K562 (cell line): ENCODE results near the gene PDE6G. TPM values are rescaled to one million over a fixed set of nuclear protein-coding genes. Genes with fewer than 3 reads are reported as not detected.

Source experiments
- CAMTA2 ChIP-seq: fragments of 250-450 bp; sonication (Bioruptor Pico); conservative IDR thresholded peaks from 2 replicates; pipeline ENCODE4 v1.5.1; 2022
- ETV5 ChIP-seq: sonication (generic); formaldehyde crosslinking; IDR thresholded peaks from 2 replicates; pipeline ENCODE4 v1.4.0; 2020; ENCODE audit warnings: low read depth, mild to moderate bottlenecking, missing genetic modification reagents
- EWSR1 ChIP-seq: fragments of 450-650 bp; IDR thresholded peaks from 2 replicates; pipeline ENCODE4 v1.6.1; 2018; ENCODE audit warnings: borderline replicate concordance, mild to moderate bottlenecking, low read depth, moderate library complexity; ENCODE audit not compliant: partially characterized antibody
- FOXJ2 ChIP-seq: fragments of 200-800 bp; sonication (Bioruptor generic); IDR thresholded peaks from 2 replicates; pipeline ENCODE4 v1.6.1; 2016; ENCODE audit warnings: missing genetic modification characterization, missing compliant biosample characterization
- MYC ChIP-seq, 2 experiments: fragments of 250-450 bp in 1 of 2; sonication (Bioruptor Pico) in 1 of 2; IDR thresholded peaks; 2 replicates each; pipeline versions ENCODE4 v1.5.1 to v1.6.1; 2012 to 2021; ENCODE audit warnings: low read depth in 2 of 2, borderline replicate concordance in 1 of 2, improper control_type of control experiment in 1 of 2, low read length in 1 of 2, mild to moderate bottlenecking in 1 of 2, moderate library complexity in 1 of 2
- NFE2 ChIP-seq: IDR thresholded peaks from 2 replicates; pipeline ENCODE4 v1.6.1; 2014; ENCODE audit warnings: antibody characterized with exemption, low read depth
- PHF20 ChIP-seq: fragments of 450-650 bp; IDR thresholded peaks from 2 replicates; pipeline ENCODE4 v1.6.1; 2018; ENCODE audit not compliant: partially characterized antibody
- ZNF165 ChIP-seq: fragments of 250-450 bp; sonication (Bioruptor Pico); IDR thresholded peaks from 2 replicates; pipeline ENCODE4 v1.4.0; 2020; ENCODE audit warnings: borderline replicate concordance
- ZNF583 ChIP-seq: fragments of 250-450 bp; sonication (Bioruptor Pico); IDR thresholded peaks from 2 replicates; pipeline ENCODE4 v1.4.0; 2020
- polyA plus RNA-seq, 8 experiments: library from polyadenylated mRNA; depleted of rRNA in 4 of 8; stranded (reverse) in 5 of 8; unstranded in 3 of 8; fragments of >200 nt; fragmentation: Nextera tagmentation in 2 of 8; fragmentation: Illumina TruSeq in 1 of 8; extraction: Ambion mirVana in 2 of 8; extraction: Trizol in 1 of 8; gene quantifications; 2 replicates each; pipeline versions ENCODE4 v1.2.1 to v1.2.3, GENCODE V29; 2011 to 2014; ENCODE audit warnings: inconsistent platforms in 1 of 8, missing spikeins in 1 of 8
- total RNA-seq, 7 experiments: library from RNA; depleted of rRNA in 6 of 7; stranded (reverse); fragments of >200 nt in 6 of 7; fragmentation: Illumina TruSeq in 2 of 7; extraction: Trizol in 2 of 7; gene quantifications; 2 replicates each; pipeline versions ENCODE4 v1.2.1 to v1.2.3, GENCODE V29; 2011 to 2021; ENCODE audit warnings: low replicate concordance in 1 of 7
- TF ChIP-seq, protein P1 (sequence below), 2 experiments: fragments of 450-650 bp in 1 of 2; sonication (generic) in 1 of 2; formaldehyde crosslinking in 1 of 2; IDR thresholded peaks; 2 replicates each; pipeline versions ENCODE4 v1.7.1 to v1.9.0; 2016 to 2022; ENCODE audit warnings: inconsistent platforms in 1 of 2, mild to moderate bottlenecking in 1 of 2, missing genetic modification reagents in 1 of 2
- TF ChIP-seq, protein P2 (sequence below): sonication (generic); formaldehyde crosslinking; IDR thresholded peaks from 2 replicates; pipeline ENCODE4 v1.4.0; 2020; ENCODE audit warnings: mild to moderate bottlenecking, missing genetic modification reagents
- TF ChIP-seq, protein P3 (sequence below): fragments of 450-650 bp; IDR thresholded peaks from 2 replicates; pipeline ENCODE4 v1.6.1; 2016; ENCODE audit warnings: mild to moderate bottlenecking

The PDE6G gene
- total and polyA plus RNA-seq, 9 of the 15 experiments (the other 6 are each of a cell fraction or from before 2014, with no cell fraction given): 0.14 to 0.59 TPM; not detected in 7

DNA sequence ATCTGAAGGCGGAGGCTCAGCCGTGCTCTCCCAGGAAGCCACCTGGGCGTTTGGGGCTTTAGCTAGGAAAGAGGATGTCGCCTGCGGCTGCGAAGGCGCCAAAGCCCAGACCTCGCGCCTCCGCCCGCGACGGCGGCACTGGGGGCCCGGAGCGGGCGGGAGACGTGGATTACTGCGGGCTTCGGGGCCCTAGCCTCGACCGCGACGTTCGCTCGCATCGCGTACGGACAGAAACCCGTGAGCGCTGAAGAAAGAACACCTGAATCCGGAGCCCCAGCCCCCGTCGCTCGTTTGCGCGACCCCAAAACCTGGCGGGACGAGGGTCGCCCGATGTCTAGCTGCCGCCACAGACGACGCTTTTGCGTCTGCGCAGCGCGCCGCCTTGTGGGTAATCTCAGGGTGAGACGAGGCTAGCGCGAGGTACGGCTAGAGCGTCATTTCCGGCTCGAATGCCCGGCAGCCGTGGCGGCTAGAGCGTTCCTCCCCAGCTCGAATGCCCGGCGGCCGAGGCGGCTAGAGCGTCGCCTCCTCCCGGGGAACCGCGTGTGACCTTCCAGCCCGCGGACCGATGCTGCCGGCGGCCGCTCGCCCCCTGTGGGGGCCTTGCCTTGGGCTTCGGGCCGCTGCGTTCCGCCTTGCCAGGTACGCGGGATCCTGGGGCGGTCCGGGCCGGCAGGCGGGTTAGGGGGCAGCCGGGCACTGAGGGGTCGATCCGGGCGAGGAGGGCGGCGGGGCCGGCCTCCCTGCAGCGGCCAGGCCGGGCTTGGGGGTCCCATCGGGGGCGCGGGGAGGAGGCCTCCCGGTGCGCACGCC lies 46.8 kb upstream of the PDE6G start, which contains the start of gene MRPL12 (continued):
- peak; percentile 97 for TF ChIP-seq MYC (IDR thresholded peaks at IDR 0.05; ENCODE audit: low read depth, low read length)
- TF ChIP-seq MYC (CRISPR knock-in tag; IDR thresholded peaks at IDR 0.05; ENCODE audit: borderline replicate concordance, low read depth): 0 out of 2 replicates have a peak, but pooled peaks have one; percentile 36
- TF ChIP-seq FOXJ2 (tag): no peak
- peak; percentile 91 for TF ChIP-seq ETV5 (CRISPR knock-in tag)
- TF ChIP-seq, protein P1, sequence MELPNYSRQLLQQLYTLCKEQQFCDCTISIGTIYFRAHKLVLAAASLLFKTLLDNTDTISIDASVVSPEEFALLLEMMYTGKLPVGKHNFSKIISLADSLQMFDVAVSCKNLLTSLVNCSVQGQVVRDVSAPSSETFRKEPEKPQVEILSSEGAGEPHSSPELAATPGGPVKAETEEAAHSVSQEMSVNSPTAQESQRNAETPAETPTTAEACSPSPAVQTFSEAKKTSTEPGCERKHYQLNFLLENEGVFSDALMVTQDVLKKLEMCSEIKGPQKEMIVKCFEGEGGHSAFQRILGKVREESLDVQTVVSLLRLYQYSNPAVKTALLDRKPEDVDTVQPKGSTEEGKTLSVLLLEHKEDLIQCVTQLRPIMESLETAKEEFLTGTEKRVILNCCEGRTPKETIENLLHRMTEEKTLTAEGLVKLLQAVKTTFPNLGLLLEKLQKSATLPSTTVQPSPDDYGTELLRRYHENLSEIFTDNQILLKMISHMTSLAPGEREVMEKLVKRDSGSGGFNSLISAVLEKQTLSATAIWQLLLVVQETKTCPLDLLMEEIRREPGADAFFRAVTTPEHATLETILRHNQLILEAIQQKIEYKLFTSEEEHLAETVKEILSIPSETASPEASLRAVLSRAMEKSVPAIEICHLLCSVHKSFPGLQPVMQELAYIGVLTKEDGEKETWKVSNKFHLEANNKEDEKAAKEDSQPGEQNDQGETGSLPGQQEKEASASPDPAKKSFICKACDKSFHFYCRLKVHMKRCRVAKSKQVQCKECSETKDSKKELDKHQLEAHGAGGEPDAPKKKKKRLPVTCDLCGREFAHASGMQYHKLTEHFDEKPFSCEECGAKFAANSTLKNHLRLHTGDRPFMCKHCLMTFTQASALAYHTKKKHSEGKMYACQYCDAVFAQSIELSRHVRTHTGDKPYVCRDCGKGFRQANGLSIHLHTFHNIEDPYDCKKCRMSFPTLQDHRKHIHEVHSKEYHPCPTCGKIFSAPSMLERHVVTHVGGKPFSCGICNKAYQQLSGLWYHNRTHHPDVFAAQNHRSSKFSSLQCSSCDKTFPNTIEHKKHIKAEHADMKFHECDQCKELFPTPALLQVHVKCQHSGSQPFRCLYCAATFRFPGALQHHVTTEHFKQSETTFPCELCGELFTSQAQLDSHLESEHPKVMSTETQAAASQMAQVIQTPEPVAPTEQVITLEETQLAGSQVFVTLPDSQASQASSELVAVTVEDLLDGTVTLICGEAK (IDR thresholded peaks at IDR 0.05): peak; percentile 90
- TF ChIP-seq, protein P1 (CRISPR knock-in tag; IDR thresholded peaks at IDR 0.05): no peak
- 0 out of 2 replicates have a peak, but pooled peaks have one; percentile 22 for TF ChIP-seq NFE2
- no peak for TF ChIP-seq ZNF583
- TF ChIP-seq, protein P2, sequence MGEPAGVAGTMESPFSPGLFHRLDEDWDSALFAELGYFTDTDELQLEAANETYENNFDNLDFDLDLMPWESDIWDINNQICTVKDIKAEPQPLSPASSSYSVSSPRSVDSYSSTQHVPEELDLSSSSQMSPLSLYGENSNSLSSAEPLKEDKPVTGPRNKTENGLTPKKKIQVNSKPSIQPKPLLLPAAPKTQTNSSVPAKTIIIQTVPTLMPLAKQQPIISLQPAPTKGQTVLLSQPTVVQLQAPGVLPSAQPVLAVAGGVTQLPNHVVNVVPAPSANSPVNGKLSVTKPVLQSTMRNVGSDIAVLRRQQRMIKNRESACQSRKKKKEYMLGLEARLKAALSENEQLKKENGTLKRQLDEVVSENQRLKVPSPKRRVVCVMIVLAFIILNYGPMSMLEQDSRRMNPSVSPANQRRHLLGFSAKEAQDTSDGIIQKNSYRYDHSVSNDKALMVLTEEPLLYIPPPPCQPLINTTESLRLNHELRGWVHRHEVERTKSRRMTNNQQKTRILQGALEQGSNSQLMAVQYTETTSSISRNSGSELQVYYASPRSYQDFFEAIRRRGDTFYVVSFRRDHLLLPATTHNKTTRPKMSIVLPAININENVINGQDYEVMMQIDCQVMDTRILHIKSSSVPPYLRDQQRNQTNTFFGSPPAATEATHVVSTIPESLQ (CRISPR knock-in tag): 0 out of 2 replicates have a peak, but pooled peaks have one; percentile 18
- TF ChIP-seq, protein P3, sequence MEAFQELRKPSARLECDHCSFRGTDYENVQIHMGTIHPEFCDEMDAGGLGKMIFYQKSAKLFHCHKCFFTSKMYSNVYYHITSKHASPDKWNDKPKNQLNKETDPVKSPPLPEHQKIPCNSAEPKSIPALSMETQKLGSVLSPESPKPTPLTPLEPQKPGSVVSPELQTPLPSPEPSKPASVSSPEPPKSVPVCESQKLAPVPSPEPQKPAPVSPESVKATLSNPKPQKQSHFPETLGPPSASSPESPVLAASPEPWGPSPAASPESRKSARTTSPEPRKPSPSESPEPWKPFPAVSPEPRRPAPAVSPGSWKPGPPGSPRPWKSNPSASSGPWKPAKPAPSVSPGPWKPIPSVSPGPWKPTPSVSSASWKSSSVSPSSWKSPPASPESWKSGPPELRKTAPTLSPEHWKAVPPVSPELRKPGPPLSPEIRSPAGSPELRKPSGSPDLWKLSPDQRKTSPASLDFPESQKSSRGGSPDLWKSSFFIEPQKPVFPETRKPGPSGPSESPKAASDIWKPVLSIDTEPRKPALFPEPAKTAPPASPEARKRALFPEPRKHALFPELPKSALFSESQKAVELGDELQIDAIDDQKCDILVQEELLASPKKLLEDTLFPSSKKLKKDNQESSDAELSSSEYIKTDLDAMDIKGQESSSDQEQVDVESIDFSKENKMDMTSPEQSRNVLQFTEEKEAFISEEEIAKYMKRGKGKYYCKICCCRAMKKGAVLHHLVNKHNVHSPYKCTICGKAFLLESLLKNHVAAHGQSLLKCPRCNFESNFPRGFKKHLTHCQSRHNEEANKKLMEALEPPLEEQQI: no peak
- TF ChIP-seq PHF20: peak; percentile 79
- TF ChIP-seq EWSR1: no peak
- no peak for TF ChIP-seq CAMTA2 (CRISPR knock-in tag)
- TF ChIP-seq ZNF165 (CRISPR knock-in tag): peak; percentile 21; the same call in 1 of the 2 replicates
